ENCODE measurements around the gene STARD7. TPM values are rescaled to one million over a fixed set of nuclear protein-coding genes. Genes with fewer than 3 reads are reported as not detected.
"Not testable (repeated sequence)": the region's sequence is repeated elsewhere in the genome, so short reads cannot be mapped to it uniquely, and the experiment has no call there.

STARD7 gene, protein sequence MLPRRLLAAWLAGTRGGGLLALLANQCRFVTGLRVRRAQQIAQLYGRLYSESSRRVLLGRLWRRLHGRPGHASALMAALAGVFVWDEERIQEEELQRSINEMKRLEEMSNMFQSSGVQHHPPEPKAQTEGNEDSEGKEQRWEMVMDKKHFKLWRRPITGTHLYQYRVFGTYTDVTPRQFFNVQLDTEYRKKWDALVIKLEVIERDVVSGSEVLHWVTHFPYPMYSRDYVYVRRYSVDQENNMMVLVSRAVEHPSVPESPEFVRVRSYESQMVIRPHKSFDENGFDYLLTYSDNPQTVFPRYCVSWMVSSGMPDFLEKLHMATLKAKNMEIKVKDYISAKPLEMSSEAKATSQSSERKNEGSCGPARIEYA
- 85.8 and 170 TPM in 2 replicates for total RNA-seq (ENCODE audit: low replicate concordance)

DNA sequence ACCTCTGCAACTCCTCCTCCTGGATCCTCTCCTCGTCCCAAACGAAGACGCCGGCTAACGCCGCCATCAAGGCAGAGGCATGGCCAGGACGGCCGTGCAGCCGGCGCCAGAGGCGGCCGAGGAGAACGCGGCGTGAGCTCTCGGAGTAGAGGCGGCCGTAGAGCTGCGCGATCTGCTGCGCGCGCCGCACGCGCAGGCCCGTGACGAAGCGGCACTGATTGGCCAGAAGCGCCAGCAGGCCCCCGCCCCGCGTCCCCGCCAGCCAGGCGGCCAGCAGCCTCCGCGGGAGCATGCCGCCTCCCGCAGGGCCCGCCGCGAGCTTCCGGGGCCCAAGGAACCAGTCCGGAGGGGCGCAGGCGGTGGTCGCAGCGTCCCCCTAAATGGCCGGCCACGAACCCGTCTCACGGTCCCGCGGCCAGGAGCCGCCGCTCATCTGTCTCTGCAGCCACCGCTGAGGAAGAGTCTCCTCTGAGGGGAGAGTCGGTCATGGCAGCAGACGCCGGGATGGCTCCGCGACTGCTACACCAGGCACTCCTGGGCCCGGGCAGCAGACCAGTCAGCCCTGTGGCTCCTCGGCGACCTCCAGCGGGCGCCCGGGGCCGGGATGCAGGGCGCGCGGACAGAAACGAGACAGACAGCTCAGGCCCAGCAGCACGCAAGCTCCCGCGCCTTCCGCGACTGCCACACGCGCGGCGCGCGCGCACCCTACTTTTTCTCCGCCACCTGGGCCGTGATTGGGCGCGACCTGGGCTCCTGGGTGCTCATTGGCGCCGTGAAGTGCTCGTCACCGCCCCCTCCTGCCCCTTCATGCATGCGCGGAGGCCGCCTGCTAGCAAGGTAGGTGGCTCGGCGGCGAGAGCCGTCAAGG, at the start of gene STARD7:
Gene STARD7 (minus strand): TSS at position 685 of the 868 bp plus-strand sequence. CDS start 393 bp downstream, at position 292.
- peak; percentile 97 for DNase-seq (ENCODE audit: low read depth)
- TF ChIP-seq, protein P1, sequence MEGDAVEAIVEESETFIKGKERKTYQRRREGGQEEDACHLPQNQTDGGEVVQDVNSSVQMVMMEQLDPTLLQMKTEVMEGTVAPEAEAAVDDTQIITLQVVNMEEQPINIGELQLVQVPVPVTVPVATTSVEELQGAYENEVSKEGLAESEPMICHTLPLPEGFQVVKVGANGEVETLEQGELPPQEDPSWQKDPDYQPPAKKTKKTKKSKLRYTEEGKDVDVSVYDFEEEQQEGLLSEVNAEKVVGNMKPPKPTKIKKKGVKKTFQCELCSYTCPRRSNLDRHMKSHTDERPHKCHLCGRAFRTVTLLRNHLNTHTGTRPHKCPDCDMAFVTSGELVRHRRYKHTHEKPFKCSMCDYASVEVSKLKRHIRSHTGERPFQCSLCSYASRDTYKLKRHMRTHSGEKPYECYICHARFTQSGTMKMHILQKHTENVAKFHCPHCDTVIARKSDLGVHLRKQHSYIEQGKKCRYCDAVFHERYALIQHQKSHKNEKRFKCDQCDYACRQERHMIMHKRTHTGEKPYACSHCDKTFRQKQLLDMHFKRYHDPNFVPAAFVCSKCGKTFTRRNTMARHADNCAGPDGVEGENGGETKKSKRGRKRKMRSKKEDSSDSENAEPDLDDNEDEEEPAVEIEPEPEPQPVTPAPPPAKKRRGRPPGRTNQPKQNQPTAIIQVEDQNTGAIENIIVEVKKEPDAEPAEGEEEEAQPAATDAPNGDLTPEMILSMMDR (IDR thresholded peaks at IDR 0.05; ENCODE audit: insufficient read depth, low read length) = peak; percentile 2
- H3K4me3 ChIP-seq (ENCODE audit: low read depth, low read length) = peak within 1 kb of the TSS; percentile 86

- not testable (repeated sequence) for DNase-seq (ENCODE audit: low read depth); H3K4me3 ChIP-seq (ENCODE audit: low read depth, low read length)
These were observed 49.1 kb upstream of the STARD7 start for GRCh38 chr2:96257744-96258143.

- TF ChIP-seq, protein P1 (IDR thresholded peaks at IDR 0.05; ENCODE audit: insufficient read depth, low read length) = no peak
- H3K4me3 ChIP-seq (ENCODE audit: low read depth, low read length) = no peak overlapping the region
- no peak for DNase-seq (ENCODE audit: low read depth)
These were observed 48.0 kb upstream of the STARD7 start for GRCh38 chr2:96256611-96257113.

DNA sequence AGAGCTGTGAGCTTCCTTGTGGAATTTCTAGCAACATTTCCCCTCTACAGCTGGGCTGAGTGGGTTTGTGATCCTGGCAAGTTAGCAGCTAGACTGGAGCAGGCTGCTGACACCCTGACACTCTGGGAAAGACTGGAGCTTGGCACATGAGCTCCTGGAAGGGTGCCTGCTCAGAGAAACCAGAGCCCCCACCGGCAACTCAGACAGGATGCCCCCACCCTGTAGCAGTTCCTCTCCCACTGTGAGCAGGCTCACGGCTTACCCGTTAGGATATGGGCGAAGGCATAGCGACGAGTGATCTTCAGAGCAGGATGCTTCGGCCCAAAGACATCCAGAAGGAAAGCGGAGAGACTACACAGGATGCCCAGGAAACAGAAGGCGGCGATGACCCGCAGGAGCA, 45.9 kb upstream of the STARD7 start:
- H3K4me3 ChIP-seq (ENCODE audit: low read depth, low read length) = no peak overlapping the region
- no peak for DNase-seq (ENCODE audit: low read depth)
- TF ChIP-seq, protein P1 (IDR thresholded peaks at IDR 0.05; ENCODE audit: insufficient read depth, low read length) = no peak

DNA sequence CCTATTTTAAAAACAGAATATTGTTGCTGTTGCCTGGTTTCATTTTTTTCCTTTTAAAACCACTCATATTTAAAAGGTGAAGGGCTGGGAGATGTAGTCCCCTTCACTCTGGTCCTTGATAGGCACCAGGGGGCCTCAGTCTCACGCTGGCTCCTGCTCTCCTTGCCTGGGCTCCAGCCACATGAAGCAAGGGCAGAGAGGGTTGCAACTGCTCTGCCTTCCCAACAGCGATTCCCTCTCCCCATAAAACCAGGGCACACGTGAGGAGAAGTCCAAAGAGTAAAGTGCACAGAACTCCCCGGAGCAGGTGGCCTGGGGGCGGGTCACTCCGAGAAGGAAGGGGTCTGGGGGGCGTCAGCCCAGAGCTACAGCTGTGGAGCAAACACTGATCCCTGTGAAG, 44.4 kb upstream of the STARD7 start:
- H3K4me3 ChIP-seq (ENCODE audit: low read depth, low read length) = no peak overlapping the region
- TF ChIP-seq, protein P1 (IDR thresholded peaks at IDR 0.05; ENCODE audit: insufficient read depth, low read length) = no peak
- DNase-seq (ENCODE audit: low read depth) = no peak

- TF ChIP-seq, protein P1 (IDR thresholded peaks at IDR 0.05; ENCODE audit: insufficient read depth, low read length) = no peak
- DNase-seq (ENCODE audit: low read depth) = no peak
- H3K4me3 ChIP-seq (ENCODE audit: low read depth, low read length) = no peak overlapping the region
These were observed 43.9 kb upstream of the STARD7 start for GRCh38 chr2:96252526-96252925.

All from fibroblast of the aortic adventitia (primary cell).